WTC11 (cell line): ENCODE data around the gene TMEM235.

Experiments used
- HMGXB4 ChIP-seq: sonication (generic); formaldehyde crosslinking; IDR thresholded peaks from 2 replicates; pipeline ENCODE4 v1.8.1; 2023; ENCODE audit warnings: mild to moderate bottlenecking, moderate library complexity, missing genetic modification reagents
- SP1 ChIP-seq: sonication (generic); formaldehyde crosslinking; conservative IDR thresholded peaks from 2 replicates; pipeline ENCODE4 v1.8.1; 2022; ENCODE audit warnings: missing genetic modification reagents
- ZNF512 ChIP-seq: sonication (generic); formaldehyde crosslinking; IDR thresholded peaks from 2 replicates; pipeline ENCODE4 v1.8.1; 2022; ENCODE audit warnings: missing genetic modification reagents, borderline replicate concordance

GRCh38 chr17:78255953-78256706, 24.7 kb downstream of the TMEM235 start:
- TF ChIP-seq HMGXB4 (CRISPR knock-in tag) (no peak), SP1 (CRISPR knock-in tag) (no peak), ZNF512 (no peak)
